Nephron (organoid): ENCODE measurements around the gene PRF1.

ENCODE experiments used
- H3K27ac Mint-ChIP-seq, 3 experiments: 2 replicates each; pipeline ENCODE4 v1.8.0; 2020; ENCODE audit warnings: mixed read lengths in 3 of 3, mild to moderate bottlenecking in 2 of 3, moderate library complexity in 1 of 3
- H3K27me3 Mint-ChIP-seq: 2 replicates; pipeline ENCODE4 v1.8.0; 2021; ENCODE audit warnings: low read depth, mild to moderate bottlenecking, moderate library complexity, mixed read lengths
- H3K36me3 Mint-ChIP-seq: 2 replicates; pipeline ENCODE4 v1.8.0; 2020; ENCODE audit warnings: low read depth, mixed read lengths
- H3K4me1 Mint-ChIP-seq: 2 replicates; pipeline ENCODE4 v1.8.0; 2020; ENCODE audit warnings: mixed read lengths
- H3K4me3 Mint-ChIP-seq, 3 experiments: 2 replicates each; pipeline ENCODE4 v1.8.0; 2020; ENCODE audit warnings: mild to moderate bottlenecking in 3 of 3, mixed read lengths in 3 of 3, moderate library complexity in 2 of 3
- H3K9me3 Mint-ChIP-seq: 2 replicates; pipeline ENCODE4 v1.8.0; 2020; ENCODE audit warnings: mixed read lengths
- TF ChIP-seq, protein P1 (sequence below), 3 experiments: fragments of 200-600 bp; sonication (generic); IDR thresholded peaks; one replicate each; pipeline ENCODE4 v1.5.0; 2021; ENCODE audit warnings: antibody characterized with exemption in 3 of 3; ENCODE audit not compliant: unreplicated experiment in 3 of 3

Gene PRF1

DNA sequence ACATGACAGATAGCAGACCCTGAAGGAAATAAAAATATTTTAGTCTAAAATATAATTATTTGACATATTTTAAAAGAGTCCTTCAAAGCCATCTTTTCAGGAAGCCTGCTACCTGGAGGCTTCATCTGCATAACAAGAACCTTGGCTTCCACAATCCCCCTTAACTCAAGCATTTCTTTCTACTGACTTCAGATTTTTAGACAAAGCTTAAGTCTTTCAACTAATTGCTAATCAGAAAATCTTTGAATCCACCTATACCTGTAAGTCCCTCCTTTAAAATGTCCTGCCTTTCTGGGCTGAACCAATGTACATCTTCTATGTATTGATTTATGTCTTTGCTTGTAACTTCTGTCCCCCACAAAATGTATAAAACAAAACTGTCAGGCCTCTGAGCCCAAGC lies 23.5 kb upstream of the PRF1 start:
- Mint-ChIP-seq H3K9me3 (peaks cover 26% of the 10 kb centered on the region), H3K27ac (peak overlapping the region in 2 of 3 experiments; percentile 8 to 36), H3K27me3 (no peaks in the 10 kb centered on the region), H3K4me3 (no peak overlapping the region), H3K36me3 (no peaks in the 10 kb centered on the region), H3K4me1 (peaks cover 5% of the 10 kb centered on the region)
- TF ChIP-seq, protein P1, sequence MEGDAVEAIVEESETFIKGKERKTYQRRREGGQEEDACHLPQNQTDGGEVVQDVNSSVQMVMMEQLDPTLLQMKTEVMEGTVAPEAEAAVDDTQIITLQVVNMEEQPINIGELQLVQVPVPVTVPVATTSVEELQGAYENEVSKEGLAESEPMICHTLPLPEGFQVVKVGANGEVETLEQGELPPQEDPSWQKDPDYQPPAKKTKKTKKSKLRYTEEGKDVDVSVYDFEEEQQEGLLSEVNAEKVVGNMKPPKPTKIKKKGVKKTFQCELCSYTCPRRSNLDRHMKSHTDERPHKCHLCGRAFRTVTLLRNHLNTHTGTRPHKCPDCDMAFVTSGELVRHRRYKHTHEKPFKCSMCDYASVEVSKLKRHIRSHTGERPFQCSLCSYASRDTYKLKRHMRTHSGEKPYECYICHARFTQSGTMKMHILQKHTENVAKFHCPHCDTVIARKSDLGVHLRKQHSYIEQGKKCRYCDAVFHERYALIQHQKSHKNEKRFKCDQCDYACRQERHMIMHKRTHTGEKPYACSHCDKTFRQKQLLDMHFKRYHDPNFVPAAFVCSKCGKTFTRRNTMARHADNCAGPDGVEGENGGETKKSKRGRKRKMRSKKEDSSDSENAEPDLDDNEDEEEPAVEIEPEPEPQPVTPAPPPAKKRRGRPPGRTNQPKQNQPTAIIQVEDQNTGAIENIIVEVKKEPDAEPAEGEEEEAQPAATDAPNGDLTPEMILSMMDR (IDR thresholded peaks at IDR 0.05; ENCODE audit: unreplicated experiment in 3 of 3), result no peak

DNA sequence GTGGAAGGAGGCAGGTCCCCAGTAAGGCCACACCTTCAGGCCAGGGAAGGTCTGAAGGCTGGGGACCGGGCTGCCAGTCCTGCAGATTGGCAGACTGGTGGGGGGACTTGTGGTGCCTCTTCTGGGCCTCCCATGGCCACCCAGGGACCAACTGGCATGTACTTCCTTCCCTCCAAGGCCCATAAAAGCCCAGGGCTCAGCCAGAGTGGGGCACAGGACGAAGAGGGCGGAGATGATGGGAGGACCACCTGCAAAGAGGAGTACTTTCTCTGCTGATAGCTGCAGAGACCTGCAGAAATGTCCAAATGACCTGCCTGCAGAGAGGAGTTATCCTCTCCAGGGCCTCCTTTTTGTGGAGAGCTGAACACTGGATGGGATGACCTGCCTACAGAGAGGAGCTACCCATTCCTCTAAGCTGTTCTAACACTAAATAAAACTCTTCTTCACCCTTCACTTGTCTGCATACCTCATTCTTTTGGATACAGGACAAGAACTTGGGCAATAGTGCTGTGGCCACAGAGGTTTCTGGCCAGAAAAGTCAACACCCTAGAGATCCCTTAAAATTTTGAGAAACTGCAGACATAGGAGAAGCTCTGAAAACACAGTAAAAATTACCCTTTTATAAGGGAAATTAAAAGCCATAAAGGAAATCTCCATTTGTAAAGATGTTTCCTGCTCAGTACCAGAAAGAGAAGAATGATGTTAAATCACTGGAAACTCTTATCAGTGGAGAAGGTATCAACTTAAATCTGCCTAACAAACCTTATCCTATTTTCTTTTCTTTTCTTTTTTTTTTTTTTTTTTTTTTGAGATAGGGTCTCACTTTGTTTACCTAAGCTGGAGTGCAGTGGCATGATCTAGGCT lies 20.7 kb upstream of the PRF1 start:
- H3K36me3 Mint-ChIP-seq, result no peaks in the 10 kb centered on the region
- no peaks in the 10 kb centered on the region for H3K27me3 Mint-ChIP-seq
- TF ChIP-seq, protein P1 (IDR thresholded peaks at IDR 0.05; ENCODE audit: unreplicated experiment in 3 of 3), result no peak
- peaks cover 5% of the 10 kb centered on the region for H3K4me1 Mint-ChIP-seq
- no peak overlapping the region for H3K27ac Mint-ChIP-seq
- peaks cover 37% of the 10 kb centered on the region for H3K9me3 Mint-ChIP-seq
- H3K4me3 Mint-ChIP-seq, result no peak overlapping the region

DNA sequence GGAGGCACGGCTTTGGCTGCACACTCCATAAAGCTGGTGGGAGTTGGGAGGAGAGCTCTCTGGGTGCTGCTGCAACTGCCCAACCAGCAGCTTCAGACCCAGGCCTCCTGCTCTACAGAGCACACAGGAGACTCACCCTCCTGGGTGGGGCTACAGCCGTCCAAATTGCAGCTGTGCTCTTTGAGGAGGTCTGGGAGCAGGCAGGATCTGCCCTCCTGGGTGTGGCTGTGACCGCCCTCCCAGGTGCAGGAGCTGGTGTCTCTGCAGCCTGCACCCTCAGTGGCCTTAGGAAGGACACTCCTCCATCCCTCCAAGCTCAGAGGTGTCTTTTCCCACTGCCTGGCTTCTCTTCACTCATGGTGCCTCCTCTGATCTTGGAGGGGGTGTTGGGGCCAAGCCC lies 20.0 kb upstream of the PRF1 start:
- Mint-ChIP-seq H3K4me1 (peaks cover 8% of the 10 kb centered on the region), H3K9me3 (peaks cover 33% of the 10 kb centered on the region), H3K4me3 (no peak overlapping the region), H3K27ac (no peak overlapping the region), H3K27me3 (no peaks in the 10 kb centered on the region), H3K36me3 (no peaks in the 10 kb centered on the region)
- TF ChIP-seq, protein P1 (IDR thresholded peaks at IDR 0.05; ENCODE audit: unreplicated experiment in 3 of 3), result no peak

- H3K27ac Mint-ChIP-seq, result no peak overlapping the region
- peaks cover 10% of the 10 kb centered on the region for H3K4me1 Mint-ChIP-seq
- H3K36me3 Mint-ChIP-seq, result no peaks in the 10 kb centered on the region
- H3K9me3 Mint-ChIP-seq, result peaks cover 30% of the 10 kb centered on the region
- no peak overlapping the region for H3K4me3 Mint-ChIP-seq
- H3K27me3 Mint-ChIP-seq, result no peaks in the 10 kb centered on the region
- TF ChIP-seq, protein P1 (IDR thresholded peaks at IDR 0.05; ENCODE audit: unreplicated experiment in 3 of 3), result no peak
Measured at GRCh38 chr10:70621503-70622078, 19.1 kb upstream of the PRF1 start.

DNA sequence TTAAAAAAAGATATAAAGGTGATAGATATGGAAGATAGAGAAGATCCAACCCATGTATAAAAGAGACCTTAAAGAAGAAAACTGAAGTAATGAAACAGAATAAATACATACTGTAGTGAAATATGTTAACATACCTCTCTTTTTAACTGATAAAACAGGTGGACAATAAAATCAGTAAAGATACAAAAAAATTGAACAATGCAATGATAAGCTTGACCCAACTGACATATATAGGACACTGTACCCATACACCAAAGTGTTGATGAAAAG lies 17.4 kb upstream of the PRF1 start:
- TF ChIP-seq, protein P1 (IDR thresholded peaks at IDR 0.05; ENCODE audit: unreplicated experiment in 3 of 3), result no peak
- Mint-ChIP-seq H3K27me3 (no peaks in the 10 kb centered on the region), H3K27ac (no peak overlapping the region), H3K9me3 (peaks cover 34% of the 10 kb centered on the region), H3K4me1 (peaks cover 10% of the 10 kb centered on the region), H3K4me3 (no peak overlapping the region), H3K36me3 (no peaks in the 10 kb centered on the region)
